Tibial artery (tissue), 4 donors: ENCODE measurements around the gene PTP4A2.
A peak's percentile ranks its signal among the peaks of the same experiment; 100 is the strongest.
"Not testable (repeated sequence)": the region's sequence is repeated elsewhere in the genome, so short reads cannot be mapped to it uniquely, and the experiment has no call there.

Experiments used
- DNase-seq, 2 donors: peaks; one replicate each; pipeline ENCODE4 v3.0.0-alpha.2; 2019
- H3K27ac ChIP-seq, 2 donors: fragments of 200-600 bp; sonication (generic) in 1 of 2; 1 replicate in 1 of 2; 2 replicates in 1 of 2; pipeline ENCODE4 v1.5.1; 2018 to 2019; ENCODE audit warnings: mild to moderate bottlenecking in 1 of 2
- H3K27me3 ChIP-seq, 2 donors: fragments of 200-600 bp; sonication (generic) in 1 of 2; one replicate each; pipeline versions ENCODE4 v1.5.1 to v1.6.0; 2016 to 2019
- H3K36me3 ChIP-seq, 3 donors: fragments of 200-600 bp; sonication (generic) in 2 of 3; one replicate each; pipeline ENCODE4 v1.5.1; 2016 to 2019; ENCODE audit warnings: mild to moderate bottlenecking in 2 of 3
- H3K4me1 ChIP-seq, 4 donors: fragments of 200-600 bp; sonication (generic) in 2 of 4; 1 replicate in 3 of 4; 2 replicates in 1 of 4; pipeline ENCODE4 v1.5.1; 2016 to 2019
- H3K4me3 ChIP-seq, 2 donors: fragments of 200-600 bp; sonication (generic) in 1 of 2; 1 replicate in 1 of 2; 2 replicates in 1 of 2; pipeline ENCODE4 v1.5.1; 2018 to 2019; ENCODE audit warnings: mild to moderate bottlenecking in 2 of 2
- H3K9me3 ChIP-seq, 3 donors: fragments of 200-600 bp; sonication (generic) in 1 of 3; one replicate each; pipeline ENCODE4 v1.5.1; 2016 to 2019
- intact Hi-C: fragments of 100-400 bp; cut with DNase I; formaldehyde crosslinking; loops from one replicate; pipeline ENCODE4 v1.15.0; 2023; ENCODE audit warnings: low total_unique reads
- TF ChIP-seq, protein P1 (sequence below), 2 experiments: fragments of 200-600 bp in 1 of 2; fragments of 450-650 bp in 1 of 2; IDR thresholded peaks; one replicate each; pipeline ENCODE4 v1.5.1; 2017 to 2019; ENCODE audit warnings: antibody characterized with exemption in 2 of 2, mild to moderate bottlenecking in 1 of 2, moderate library complexity in 1 of 2

The PTP4A2 gene

DNA sequence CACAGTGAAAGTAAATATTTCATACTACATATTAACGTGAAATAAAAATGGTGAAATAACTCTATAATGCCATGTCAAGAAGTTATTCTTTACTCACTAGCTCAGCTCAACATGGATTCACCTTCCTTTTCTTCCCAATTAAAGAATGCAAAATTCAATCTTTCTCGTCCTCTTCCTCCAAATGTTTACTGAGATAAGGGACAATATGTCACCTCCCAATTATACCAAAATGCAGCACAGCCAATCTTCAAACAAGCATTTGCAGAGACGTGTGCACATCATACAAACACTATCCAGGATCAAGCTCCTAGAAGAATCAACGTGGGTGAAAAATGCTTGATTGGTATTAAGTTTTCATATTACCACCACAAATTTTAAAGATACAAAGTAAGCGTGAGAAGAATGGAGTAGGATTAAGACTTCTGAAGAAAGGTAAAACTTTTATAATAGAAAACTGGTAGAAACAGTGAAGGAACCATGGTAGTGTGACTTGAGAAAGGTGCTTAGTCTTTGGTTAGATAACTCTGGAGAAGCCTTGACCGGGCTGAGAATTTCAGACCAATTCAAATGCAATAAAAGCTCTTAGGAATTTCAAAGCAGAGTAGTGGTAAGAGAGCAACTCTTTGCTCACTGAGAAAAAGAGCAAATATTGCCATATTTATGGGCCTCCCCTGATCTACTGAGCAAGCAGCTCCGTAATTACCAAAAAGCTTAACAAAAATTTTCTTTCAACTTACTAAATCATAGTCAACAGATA, 7.2 kb downstream of the PTP4A2 start:
- H3K27me3 ChIP-seq: no peaks in the 10 kb centered on the region
- no peaks in the 10 kb centered on the region for H3K36me3 ChIP-seq
- TF ChIP-seq, protein P1, sequence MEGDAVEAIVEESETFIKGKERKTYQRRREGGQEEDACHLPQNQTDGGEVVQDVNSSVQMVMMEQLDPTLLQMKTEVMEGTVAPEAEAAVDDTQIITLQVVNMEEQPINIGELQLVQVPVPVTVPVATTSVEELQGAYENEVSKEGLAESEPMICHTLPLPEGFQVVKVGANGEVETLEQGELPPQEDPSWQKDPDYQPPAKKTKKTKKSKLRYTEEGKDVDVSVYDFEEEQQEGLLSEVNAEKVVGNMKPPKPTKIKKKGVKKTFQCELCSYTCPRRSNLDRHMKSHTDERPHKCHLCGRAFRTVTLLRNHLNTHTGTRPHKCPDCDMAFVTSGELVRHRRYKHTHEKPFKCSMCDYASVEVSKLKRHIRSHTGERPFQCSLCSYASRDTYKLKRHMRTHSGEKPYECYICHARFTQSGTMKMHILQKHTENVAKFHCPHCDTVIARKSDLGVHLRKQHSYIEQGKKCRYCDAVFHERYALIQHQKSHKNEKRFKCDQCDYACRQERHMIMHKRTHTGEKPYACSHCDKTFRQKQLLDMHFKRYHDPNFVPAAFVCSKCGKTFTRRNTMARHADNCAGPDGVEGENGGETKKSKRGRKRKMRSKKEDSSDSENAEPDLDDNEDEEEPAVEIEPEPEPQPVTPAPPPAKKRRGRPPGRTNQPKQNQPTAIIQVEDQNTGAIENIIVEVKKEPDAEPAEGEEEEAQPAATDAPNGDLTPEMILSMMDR (IDR thresholded peaks at IDR 0.05): no peak
- H3K4me3 ChIP-seq: no peak overlapping the region
- no peaks in the 10 kb centered on the region for H3K9me3 ChIP-seq
- DNase-seq: no peak
- intact Hi-C loops: no loop called here
- peaks cover 0 to 93% (median 68%) of the 10 kb centered on the region in 4 donors for H3K4me1 ChIP-seq
- H3K27ac ChIP-seq: peak overlapping the region; percentile 16 to 18

DNA sequence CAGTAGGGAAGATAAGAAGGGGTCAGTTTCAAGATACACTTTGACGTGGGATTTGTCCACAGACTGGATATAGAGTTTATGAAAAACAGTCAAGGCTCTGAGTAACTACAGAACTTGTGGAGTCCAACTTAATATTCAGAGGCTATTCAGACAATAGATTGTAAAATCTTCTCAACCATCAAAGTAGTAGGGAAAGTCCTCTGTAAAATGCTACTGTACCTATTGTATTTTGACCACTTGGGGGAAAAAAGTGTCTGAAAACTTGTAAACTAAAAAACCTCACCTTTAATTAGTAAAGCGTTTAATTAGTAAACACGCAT, 10.5 kb downstream of the PTP4A2 start:
- Histone ChIP-seq H3K36me3 (no peaks in the 10 kb centered on the region), H3K27me3 (no peaks in the 10 kb centered on the region), H3K4me3 (no peak overlapping the region), H3K27ac (no peak overlapping the region), H3K4me1 (peaks cover 0 to 93% (median 66%) of the 10 kb centered on the region in 4 donors), H3K9me3 (no peaks in the 10 kb centered on the region)
- intact Hi-C loops: no loop called here
- no peak for DNase-seq
- TF ChIP-seq, protein P1 (IDR thresholded peaks at IDR 0.05): no peak

DNA sequence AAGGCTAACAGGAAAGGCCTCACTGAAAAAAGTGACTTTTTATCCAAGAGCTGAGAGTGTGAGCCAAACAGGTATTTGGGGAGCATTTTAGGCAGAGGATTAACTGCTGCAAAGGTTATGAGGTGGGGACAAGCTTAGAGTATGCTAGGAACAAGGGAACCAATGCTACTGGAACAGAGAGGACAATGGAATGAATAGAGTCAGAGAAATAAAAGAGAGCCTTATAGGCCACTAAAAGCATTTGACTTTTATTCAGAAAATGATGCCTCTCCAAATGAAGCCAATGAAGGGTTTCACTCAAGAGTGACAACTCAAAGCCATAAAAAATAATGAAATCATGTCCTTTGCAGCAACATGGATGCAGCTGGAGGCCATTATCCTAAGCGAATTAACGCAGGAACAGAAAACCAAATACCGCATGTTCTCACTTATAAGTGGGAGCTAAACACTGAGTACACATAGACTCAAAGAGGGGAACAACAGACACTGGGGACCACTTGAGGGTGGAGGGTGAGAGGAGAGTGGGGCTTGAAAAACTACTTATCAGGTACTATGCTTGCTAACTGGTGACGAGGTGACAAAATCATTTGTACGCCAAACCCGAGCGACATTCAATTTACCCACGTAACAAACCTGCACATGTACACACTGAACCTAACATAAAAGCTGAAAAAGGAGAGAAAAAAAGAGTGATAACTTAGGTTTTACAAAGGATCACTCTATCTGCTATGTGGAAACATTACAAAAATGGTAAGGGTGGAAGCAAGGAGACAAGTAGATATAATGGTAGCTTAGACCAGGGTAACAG, 11.1 kb downstream of the PTP4A2 start:
- no peaks in the 10 kb centered on the region for H3K36me3 ChIP-seq
- H3K9me3 ChIP-seq: no peaks in the 10 kb centered on the region
- no peaks in the 10 kb centered on the region for H3K27me3 ChIP-seq
- no peak overlapping the region for H3K4me3 ChIP-seq
- intact Hi-C loops: no loop called here
- H3K4me1 ChIP-seq: peaks cover 0 to 93% (median 65%) of the 10 kb centered on the region in 4 donors
- DNase-seq: no peak
- H3K27ac ChIP-seq: no peak overlapping the region
- TF ChIP-seq, protein P1 (IDR thresholded peaks at IDR 0.05): no peak

DNA sequence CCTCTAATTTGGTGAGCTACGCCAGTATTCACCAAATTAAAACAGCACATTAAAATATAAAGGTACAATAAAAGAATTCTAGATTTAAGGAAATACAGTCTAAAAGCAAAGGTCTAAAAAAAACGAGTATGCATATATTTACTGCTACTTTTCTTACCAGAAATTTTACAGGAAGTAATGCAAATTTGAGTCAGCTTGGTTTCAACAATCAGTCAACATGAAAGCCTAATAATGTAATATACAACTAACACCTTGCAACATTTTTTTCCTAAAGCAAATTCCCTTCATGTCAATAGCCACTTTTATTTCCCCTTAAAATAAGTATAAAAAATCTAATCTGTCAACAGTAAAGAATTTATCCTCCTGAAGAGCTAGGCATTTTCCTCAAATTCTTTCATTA, 11.9 kb downstream of the PTP4A2 start:
- H3K27ac ChIP-seq: no peak overlapping the region
- intact Hi-C loops: no loop called here

DNA sequence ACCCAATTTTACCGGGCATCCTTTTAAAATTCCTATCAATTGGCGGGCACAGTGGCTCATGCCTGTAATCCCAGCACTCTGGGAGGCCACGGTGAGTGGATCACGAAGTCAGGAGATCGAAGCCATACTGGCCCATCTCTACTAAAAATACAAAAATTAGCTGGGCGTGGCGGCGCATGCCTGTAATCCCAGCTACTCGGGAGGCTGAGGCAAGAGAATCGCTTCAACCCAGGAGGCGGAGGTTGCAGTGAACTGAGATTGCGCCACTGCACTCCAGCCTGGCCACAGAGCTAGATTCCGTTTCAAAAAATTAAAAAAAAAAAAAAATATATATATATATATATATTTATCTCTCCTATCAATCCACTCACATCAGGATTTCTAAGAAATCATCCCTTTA, 12.3 kb downstream of the PTP4A2 start:
- H3K27me3 ChIP-seq, H3K27ac ChIP-seq, H3K4me3 ChIP-seq, DNase-seq, H3K9me3 ChIP-seq, intact Hi-C loops, H3K36me3 ChIP-seq: not testable (repeated sequence)
- H3K4me1 ChIP-seq: peaks cover 0 to 91% (median 64%) of the 10 kb centered on the region in 4 donors

More for the DNA sequence above, 11.9 kb downstream of the PTP4A2 start:
- no peaks in the 10 kb centered on the region for H3K27me3 ChIP-seq
- peaks cover 0 to 93% (median 66%) of the 10 kb centered on the region in 4 donors for H3K4me1 ChIP-seq
- H3K9me3 ChIP-seq: no peaks in the 10 kb centered on the region
- H3K36me3 ChIP-seq: no peaks in the 10 kb centered on the region
- TF ChIP-seq, protein P1 (IDR thresholded peaks at IDR 0.05): no peak
- H3K4me3 ChIP-seq: no peak overlapping the region
- DNase-seq: no peak

DNA sequence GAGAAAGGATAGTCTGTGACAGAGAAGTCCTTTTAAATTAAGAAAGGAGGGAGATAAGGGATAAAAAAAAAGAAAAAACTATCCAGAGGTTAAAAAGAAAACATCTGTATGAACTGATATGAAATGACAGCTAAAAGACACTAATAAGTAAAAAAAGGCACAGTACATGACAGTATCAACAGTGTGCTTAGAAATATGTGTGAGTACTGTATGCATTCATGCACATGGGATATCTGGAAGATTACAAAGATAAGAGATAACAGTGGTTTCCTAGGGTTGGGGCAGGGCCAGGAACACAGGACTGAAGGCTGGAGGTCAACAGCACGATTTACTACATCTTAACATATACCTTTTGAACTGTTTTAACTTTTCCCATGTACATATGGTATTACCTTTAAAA, 13.3 kb downstream of the PTP4A2 start:
- DNase-seq: no peak
- Histone ChIP-seq H3K9me3 (no peaks in the 10 kb centered on the region), H3K27ac (no peak overlapping the region), H3K27me3 (no peaks in the 10 kb centered on the region), H3K36me3 (no peaks in the 10 kb centered on the region), H3K4me1 (peaks cover 0 to 86% (median 60%) of the 10 kb centered on the region in 4 donors), H3K4me3 (no peak overlapping the region)
- intact Hi-C loops: no loop called here
- TF ChIP-seq, protein P1 (IDR thresholded peaks at IDR 0.05): no peak
